OCI-LY1 (cell line): ENCODE data around the gene CCDC97.

ENCODE experiments used
- EZH2 ChIP-seq: fragments of 200-600 bp; sonication (generic), shearing (Covaris generic); IDR thresholded peaks from 2 replicates; pipeline ENCODE4 v1.8.0; 2017; ENCODE audit warnings: borderline replicate concordance, mixed run types, mild to moderate bottlenecking, antibody characterized with exemption, low read length, moderate library complexity, mixed read lengths
- TF ChIP-seq, protein P1 (sequence below): fragments of 200-600 bp; sonication (generic), shearing (Covaris generic); IDR thresholded peaks from 2 replicates; pipeline ENCODE4 v1.5.1; 2017; ENCODE audit warnings: mild to moderate bottlenecking, antibody characterized with exemption, low read length, moderate library complexity, mixed read lengths

DNA sequence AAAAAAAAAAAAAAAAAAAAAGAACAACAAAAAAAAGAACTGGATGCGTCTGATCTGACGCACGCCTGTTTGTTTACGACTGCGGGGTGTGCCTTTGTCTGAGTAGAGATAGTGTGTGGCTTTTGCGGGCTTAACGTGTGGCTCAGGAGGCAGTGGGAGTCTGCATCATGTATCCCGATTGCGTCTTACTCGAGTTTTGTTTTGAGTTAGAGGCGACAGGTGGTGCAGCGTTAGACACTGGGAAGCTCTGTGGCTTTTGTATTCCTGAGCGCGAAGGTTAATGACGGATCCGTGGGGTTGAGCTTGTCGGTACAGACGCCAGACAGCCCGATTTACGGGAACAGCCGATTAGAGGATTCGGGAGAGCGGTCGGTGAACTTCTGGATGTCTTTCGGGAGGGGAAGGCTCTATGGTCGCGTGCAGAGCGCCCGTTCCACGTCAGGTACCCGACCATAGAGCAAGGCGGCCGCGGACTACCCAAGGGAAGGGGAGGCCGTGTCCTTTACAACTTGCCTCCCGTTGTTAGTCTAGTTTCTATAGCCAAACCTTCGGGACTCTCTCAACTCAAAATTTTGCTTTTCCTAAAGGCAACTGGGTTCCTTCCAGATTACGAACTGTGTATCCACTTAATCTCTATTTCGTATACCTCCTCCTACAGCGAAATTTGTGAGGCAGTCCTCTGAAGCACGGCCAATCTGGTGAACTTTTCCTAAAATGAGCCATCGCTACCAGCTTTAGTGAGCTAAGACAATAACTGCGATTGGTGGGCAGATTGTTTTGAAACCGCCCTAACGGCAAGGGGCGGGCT is 46.7 kb upstream of the CCDC97 start:
- TF ChIP-seq, protein P1, sequence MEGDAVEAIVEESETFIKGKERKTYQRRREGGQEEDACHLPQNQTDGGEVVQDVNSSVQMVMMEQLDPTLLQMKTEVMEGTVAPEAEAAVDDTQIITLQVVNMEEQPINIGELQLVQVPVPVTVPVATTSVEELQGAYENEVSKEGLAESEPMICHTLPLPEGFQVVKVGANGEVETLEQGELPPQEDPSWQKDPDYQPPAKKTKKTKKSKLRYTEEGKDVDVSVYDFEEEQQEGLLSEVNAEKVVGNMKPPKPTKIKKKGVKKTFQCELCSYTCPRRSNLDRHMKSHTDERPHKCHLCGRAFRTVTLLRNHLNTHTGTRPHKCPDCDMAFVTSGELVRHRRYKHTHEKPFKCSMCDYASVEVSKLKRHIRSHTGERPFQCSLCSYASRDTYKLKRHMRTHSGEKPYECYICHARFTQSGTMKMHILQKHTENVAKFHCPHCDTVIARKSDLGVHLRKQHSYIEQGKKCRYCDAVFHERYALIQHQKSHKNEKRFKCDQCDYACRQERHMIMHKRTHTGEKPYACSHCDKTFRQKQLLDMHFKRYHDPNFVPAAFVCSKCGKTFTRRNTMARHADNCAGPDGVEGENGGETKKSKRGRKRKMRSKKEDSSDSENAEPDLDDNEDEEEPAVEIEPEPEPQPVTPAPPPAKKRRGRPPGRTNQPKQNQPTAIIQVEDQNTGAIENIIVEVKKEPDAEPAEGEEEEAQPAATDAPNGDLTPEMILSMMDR: no peak
- TF ChIP-seq EZH2: no peak
